Transverse colon (tissue), 3 donors: ENCODE measurements around the gene DCPS.

Experiments
- POLR2A ChIP-seq: fragments of 450-650 bp; IDR thresholded peaks from one replicate; pipeline ENCODE4 v1.6.1; 2016; ENCODE audit warnings: antibody characterized with exemption, mild to moderate bottlenecking, moderate library complexity
- TF ChIP-seq, protein P1 (sequence below), 5 experiments: fragments of 200-600 bp in 3 of 5; fragments of 450-650 bp in 2 of 5; sonication (generic) in 3 of 5; IDR thresholded peaks; 1 replicate in 2 of 5; 2 replicates in 3 of 5; pipeline ENCODE4 v1.5.1; 2016 to 2017; ENCODE audit warnings: antibody characterized with exemption in 5 of 5, inconsistent platforms in 3 of 5, mild to moderate bottlenecking in 2 of 5, moderate library complexity in 1 of 5

DNA sequence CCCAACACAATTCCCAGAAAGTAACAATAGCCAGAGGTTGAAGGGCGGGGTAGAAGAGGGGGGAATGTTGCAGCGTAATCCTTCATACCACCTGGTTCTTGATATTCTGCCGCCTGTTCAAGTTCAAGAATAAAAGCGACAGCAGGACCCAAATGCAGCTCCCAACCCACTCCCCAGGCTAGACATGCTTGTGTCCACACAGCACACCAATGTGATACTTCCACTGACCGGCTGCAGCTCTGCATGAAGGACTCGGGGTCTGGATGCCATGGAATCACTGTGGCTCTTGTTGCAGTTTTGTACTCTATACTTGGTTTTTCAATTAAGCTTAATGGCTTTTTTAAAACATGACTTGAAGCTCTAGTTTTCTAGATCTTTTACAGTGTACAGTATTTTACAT is 41.6 kb upstream of the DCPS start:
- TF ChIP-seq, protein P1, sequence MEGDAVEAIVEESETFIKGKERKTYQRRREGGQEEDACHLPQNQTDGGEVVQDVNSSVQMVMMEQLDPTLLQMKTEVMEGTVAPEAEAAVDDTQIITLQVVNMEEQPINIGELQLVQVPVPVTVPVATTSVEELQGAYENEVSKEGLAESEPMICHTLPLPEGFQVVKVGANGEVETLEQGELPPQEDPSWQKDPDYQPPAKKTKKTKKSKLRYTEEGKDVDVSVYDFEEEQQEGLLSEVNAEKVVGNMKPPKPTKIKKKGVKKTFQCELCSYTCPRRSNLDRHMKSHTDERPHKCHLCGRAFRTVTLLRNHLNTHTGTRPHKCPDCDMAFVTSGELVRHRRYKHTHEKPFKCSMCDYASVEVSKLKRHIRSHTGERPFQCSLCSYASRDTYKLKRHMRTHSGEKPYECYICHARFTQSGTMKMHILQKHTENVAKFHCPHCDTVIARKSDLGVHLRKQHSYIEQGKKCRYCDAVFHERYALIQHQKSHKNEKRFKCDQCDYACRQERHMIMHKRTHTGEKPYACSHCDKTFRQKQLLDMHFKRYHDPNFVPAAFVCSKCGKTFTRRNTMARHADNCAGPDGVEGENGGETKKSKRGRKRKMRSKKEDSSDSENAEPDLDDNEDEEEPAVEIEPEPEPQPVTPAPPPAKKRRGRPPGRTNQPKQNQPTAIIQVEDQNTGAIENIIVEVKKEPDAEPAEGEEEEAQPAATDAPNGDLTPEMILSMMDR (IDR thresholded peaks at IDR 0.05), result no peak
- no peak for TF ChIP-seq POLR2A
